Embryonic facial prominence (tissue), 1 donor: ENCODE measurements around the gene EPS15.
"Not testable (repeated sequence)": the region's sequence is repeated elsewhere in the genome, so short reads cannot be mapped to it uniquely, and the experiment has no call there.

Experiments used
- DNase-seq: peaks from one replicate; pipeline ENCODE4 v3.0.0-alpha.2; 2016; ENCODE audit errors: extremely low spot score

Gene EPS15

GRCh38 chr1:51472359-51472758, 46.7 kb downstream of the EPS15 start:
- DNase-seq: no peak

GRCh38 chr1:51469518-51469917, 49.5 kb downstream of the EPS15 start:
- no peak for DNase-seq

GRCh38 chr1:51464828-51465227, 54.2 kb downstream of the EPS15 start:
- no peak for DNase-seq

GRCh38 chr1:51463561-51463960, 55.5 kb downstream of the EPS15 start:
- DNase-seq: no peak

GRCh38 chr1:51462289-51462688, 56.8 kb downstream of the EPS15 start:
- not testable (repeated sequence) for DNase-seq

GRCh38 chr1:51454554-51454953, 64.5 kb downstream of the EPS15 start:
- no peak for DNase-seq

GRCh38 chr1:51453010-51453409, 66.1 kb downstream of the EPS15 start:
- no peak for DNase-seq

GRCh38 chr1:51448844-51449454, 70.1 kb downstream of the EPS15 start:
- DNase-seq: not testable (repeated sequence)

- DNase-seq: no peak
These were observed 73.5 kb downstream of the EPS15 start for GRCh38 chr1:51445351-51446090.

GRCh38 chr1:51444534-51445192, 74.4 kb downstream of the EPS15 start:
- no peak for DNase-seq

- DNase-seq: no peak
These were observed 75.0 kb downstream of the EPS15 start for GRCh38 chr1:51444096-51444495.

GRCh38 chr1:51443555-51443954, 75.5 kb downstream of the EPS15 start:
- no peak for DNase-seq

GRCh38 chr1:51442616-51443015, 76.5 kb downstream of the EPS15 start:
- no peak for DNase-seq

GRCh38 chr1:51442198-51442597, 76.9 kb downstream of the EPS15 start:
- DNase-seq: no peak

- no peak for DNase-seq
These were observed 79.2 kb downstream of the EPS15 start for GRCh38 chr1:51439895-51440294.

- no peak for DNase-seq
These were observed 80.0 kb downstream of the EPS15 start for GRCh38 chr1:51439053-51439452.

GRCh38 chr1:51437391-51437790, 81.7 kb downstream of the EPS15 start:
- DNase-seq: not testable (repeated sequence)

GRCh38 chr1:51435878-51436277, 83.2 kb downstream of the EPS15 start:
- DNase-seq: no peak

GRCh38 chr1:51433972-51434510, 85.0 kb downstream of the EPS15 start:
- DNase-seq: no peak

- DNase-seq: no peak
These were observed 85.6 kb downstream of the EPS15 start for GRCh38 chr1:51433269-51433971.

GRCh38 chr1:51432146-51432545, 86.9 kb downstream of the EPS15 start:
- no peak for DNase-seq

- no peak for DNase-seq
These were observed 91.6 kb downstream of the EPS15 start for GRCh38 chr1:51427438-51427837.
